ENCODE data around the gene SNAPC1.

DNA sequence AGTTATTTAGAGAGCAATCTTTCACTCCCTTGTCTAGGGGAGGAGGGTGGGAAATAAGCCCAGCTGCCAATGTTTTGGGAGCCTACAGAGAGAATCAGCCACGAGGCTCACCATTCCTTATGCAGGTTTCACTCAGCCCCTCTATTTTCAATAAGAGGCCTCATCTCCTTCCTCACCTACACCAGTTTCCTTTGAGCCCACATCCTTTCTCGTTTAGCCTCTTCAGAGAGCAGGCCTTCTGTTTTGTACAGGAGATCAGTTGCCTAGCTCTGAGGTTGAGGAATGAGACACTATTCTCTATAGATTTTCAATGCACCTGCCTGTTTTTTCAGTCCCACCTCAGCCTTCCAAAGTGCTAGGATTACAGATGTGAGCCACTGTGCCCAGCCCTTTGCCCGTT is 17.9 kb downstream of the SNAPC1 start:
- TF ChIP-seq CTCF (IDR thresholded peaks at IDR 0.05; ENCODE audit: low read depth, low read length) (no peak), EZH2phosphoT487 (IDR thresholded peaks at IDR 0.05; ENCODE audit: low read depth) (no peak)
